Naive B cell (primary cell): Measurements from ENCODE around the gene SPATA31E1. TPM values are rescaled to one million over a fixed set of nuclear protein-coding genes. Genes with fewer than 3 reads are reported as not detected.
A peak's percentile ranks its signal among the peaks of the same experiment; 100 is the strongest.

Experiments
- ATAC-seq, 2 donors: fragments of 150-1000 bp; cut with Tn5 transposase; 2 replicates each; pipeline ENCODE4 v1.10.0; 2021; ENCODE audit warnings: low read depth in 2 of 2, mild to moderate bottlenecking in 2 of 2, moderate library complexity in 2 of 2
- DNase-seq: peaks from one replicate; pipeline ENCODE4 v3.0.0; 2022
- H3K27ac Mint-ChIP-seq, 6 donors: one replicate each; pipeline ENCODE4 v1.8.0; 2020 to 2022; ENCODE audit warnings: mild to moderate bottlenecking in 6 of 6, mixed read lengths in 6 of 6, moderate library complexity in 5 of 6, inconsistent platforms in 2 of 6
- H3K27me3 Mint-ChIP-seq, 3 donors: one replicate each; pipeline ENCODE4 v1.8.0; 2021 to 2022; ENCODE audit warnings: mixed read lengths in 3 of 3, mild to moderate bottlenecking in 1 of 3
- H3K36me3 Mint-ChIP-seq, 2 donors: one replicate each; pipeline ENCODE4 v1.8.0; 2020 to 2022; ENCODE audit warnings: mixed read lengths in 2 of 2, inconsistent platforms in 1 of 2, mild to moderate bottlenecking in 1 of 2
- H3K4me1 Mint-ChIP-seq, 3 donors: one replicate each; pipeline ENCODE4 v1.8.0; 2020 to 2022; ENCODE audit warnings: mixed read lengths in 3 of 3, inconsistent platforms in 1 of 3, mild to moderate bottlenecking in 1 of 3, moderate library complexity in 1 of 3
- H3K4me3 Mint-ChIP-seq, 8 donors: one replicate each; pipeline ENCODE4 v1.8.0; 2020 to 2022; ENCODE audit warnings: mild to moderate bottlenecking in 8 of 8, mixed read lengths in 8 of 8, moderate library complexity in 8 of 8, inconsistent platforms in 2 of 8
- H3K9me3 Mint-ChIP-seq, 7 donors: one replicate each; pipeline ENCODE4 v1.8.0; 2020 to 2022; ENCODE audit warnings: mixed read lengths in 7 of 7, mild to moderate bottlenecking in 5 of 7, inconsistent platforms in 2 of 7, moderate library complexity in 1 of 7
- polyA plus RNA-seq, 6 donors: library from polyadenylated mRNA; unstranded; fragments of 300-500 nt; fragmentation: Illumina TruSeq; gene quantifications; one replicate each; pipeline ENCODE4 v1.2.3, GENCODE V29; 2021; ENCODE audit warnings: low read depth in 6 of 6

Gene SPATA31E1
- polyA plus RNA-seq, 6 donors from 2014 or later, result not detected

- no peak overlapping the region for H3K27ac Mint-ChIP-seq
- ATAC-seq (no peak), DNase-seq (no peak)
- no peaks in the 10 kb centered on the region for H3K36me3 Mint-ChIP-seq
- H3K4me1 Mint-ChIP-seq, result peaks cover 0 to 4% (median 0%) of the 10 kb centered on the region in 3 donors
- H3K27me3 Mint-ChIP-seq, result peaks cover 0 to 6% (median 0%) of the 10 kb centered on the region in 3 donors
- no peak overlapping the region for H3K4me3 Mint-ChIP-seq
- H3K9me3 Mint-ChIP-seq, result no peaks in the 10 kb centered on the region
Observed at GRCh38 chr9:87883990-87884389, 1.3 kb downstream of the SPATA31E1 start.

GRCh38 chr9:87884578-87885459 lies 2.1 kb downstream of the SPATA31E1 start:
- no peaks in the 10 kb centered on the region for H3K9me3 Mint-ChIP-seq
- H3K4me3 Mint-ChIP-seq, result peak overlapping the region in 1 of 8 donors; percentile 60
- H3K27me3 Mint-ChIP-seq, result peaks cover 0 to 6% (median 0%) of the 10 kb centered on the region in 3 donors
- no peaks in the 10 kb centered on the region for H3K36me3 Mint-ChIP-seq
- DNase-seq, result no peak
- peaks cover 0 to 4% (median 0%) of the 10 kb centered on the region in 3 donors for H3K4me1 Mint-ChIP-seq
- H3K27ac Mint-ChIP-seq, result no peak overlapping the region
- ATAC-seq, result no peak

DNA sequence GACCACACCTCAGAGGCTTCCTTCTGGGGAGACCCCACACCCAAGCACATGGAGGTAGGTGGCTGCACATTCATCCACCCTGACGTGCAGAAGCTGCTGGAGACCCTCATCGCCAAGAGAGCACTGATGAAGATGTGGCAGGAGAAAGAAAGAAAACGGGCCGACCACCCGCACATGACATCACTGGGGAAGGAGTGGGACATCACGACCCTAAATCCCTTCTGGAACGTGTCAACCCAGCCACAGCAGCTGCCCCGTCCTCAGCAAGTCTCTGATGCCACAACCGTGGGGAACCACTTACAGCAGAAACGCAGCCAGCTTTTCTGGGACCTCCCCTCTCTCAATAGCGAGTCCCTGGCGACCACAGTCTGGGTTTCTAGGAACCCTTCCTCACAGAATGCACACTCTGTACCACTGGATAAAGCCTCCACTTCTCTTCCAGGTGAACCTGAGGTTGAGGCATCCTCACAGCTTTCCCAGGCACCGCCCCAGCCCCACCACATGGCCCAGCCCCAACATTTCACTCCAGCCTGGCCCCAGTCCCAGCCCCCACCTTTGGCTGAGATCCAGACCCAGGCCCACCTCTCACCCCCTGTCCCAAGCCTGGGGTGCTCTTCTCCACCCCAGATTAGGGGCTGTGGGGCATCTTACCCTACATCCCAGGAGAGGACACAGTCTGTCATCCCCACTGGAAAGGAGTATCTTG lies 3.0 kb downstream of the SPATA31E1 start:
- no peaks in the 10 kb centered on the region for H3K36me3 Mint-ChIP-seq
- H3K4me1 Mint-ChIP-seq, result peaks cover 0 to 4% (median 0%) of the 10 kb centered on the region in 3 donors
- no peak overlapping the region for H3K27ac Mint-ChIP-seq
- ATAC-seq, result no peak
- H3K4me3 Mint-ChIP-seq, result peak overlapping the region in 1 of 8 donors; percentile 60
- peaks cover 0 to 2% (median 0%) of the 10 kb centered on the region in 7 donors for H3K9me3 Mint-ChIP-seq
- no peak for DNase-seq
- no peaks in the 10 kb centered on the region for H3K27me3 Mint-ChIP-seq

GRCh38 chr9:87886210-87886932 lies 3.7 kb downstream of the SPATA31E1 start:
- Mint-ChIP-seq H3K27ac (no peak overlapping the region), H3K4me1 (peaks cover 0 to 4% (median 0%) of the 10 kb centered on the region in 3 donors), H3K4me3 (no peak overlapping the region), H3K9me3 (peaks cover 0 to 3% (median 0%) of the 10 kb centered on the region in 7 donors), H3K27me3 (no peaks in the 10 kb centered on the region), H3K36me3 (no peaks in the 10 kb centered on the region)
- ATAC-seq (no peak), DNase-seq (no peak)

GRCh38 chr9:87886933-87887505 lies 4.3 kb downstream of the SPATA31E1 start:
- no peak for ATAC-seq
- Mint-ChIP-seq H3K4me1 (peaks cover 0 to 4% (median 0%) of the 10 kb centered on the region in 3 donors), H3K27me3 (no peaks in the 10 kb centered on the region), H3K36me3 (no peaks in the 10 kb centered on the region), H3K27ac (no peak overlapping the region), H3K9me3 (peaks cover 0 to 3% (median 0%) of the 10 kb centered on the region in 7 donors), H3K4me3 (no peak overlapping the region)
- no peak for DNase-seq

DNA sequence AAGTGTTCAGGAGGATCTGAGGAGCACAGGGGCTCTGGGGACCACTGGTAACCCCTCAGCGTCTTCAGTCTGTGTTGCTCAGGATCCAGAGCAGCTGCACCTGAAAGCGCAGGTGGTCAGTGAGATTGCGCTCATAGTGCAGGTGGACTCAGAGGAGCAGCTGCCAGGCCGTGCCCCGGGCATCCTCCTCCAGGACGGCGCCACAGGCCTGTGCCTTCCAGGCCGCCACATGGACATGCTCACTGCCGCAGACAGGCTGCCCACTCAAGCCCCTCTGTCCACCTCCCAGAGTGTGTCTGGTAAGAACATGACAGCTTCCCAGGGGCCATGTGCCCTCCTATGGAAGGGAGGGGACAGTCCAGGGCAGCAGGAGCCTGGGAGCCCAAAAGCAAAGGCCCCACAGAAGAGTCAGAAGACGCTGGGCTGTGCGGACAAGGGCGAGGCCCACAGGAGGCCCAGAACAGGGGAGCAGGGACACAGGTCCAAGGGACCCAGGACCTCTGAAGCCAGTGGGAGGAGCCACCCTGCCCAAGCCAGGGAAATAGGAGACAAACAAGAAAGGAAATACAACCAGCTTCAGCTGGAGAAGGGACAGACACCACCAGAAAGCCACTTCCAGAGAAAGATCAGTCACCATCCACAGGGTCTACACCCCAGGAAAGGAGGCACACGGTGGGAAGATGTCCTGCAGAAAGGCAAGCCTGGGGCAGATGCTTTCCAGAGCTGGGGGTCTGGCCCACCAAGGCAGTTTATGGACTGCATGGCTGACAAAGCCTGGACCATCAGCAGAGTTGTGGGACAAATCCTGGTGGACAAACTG lies 5.2 kb downstream of the SPATA31E1 start:
- H3K9me3 Mint-ChIP-seq, result peaks cover 0 to 3% (median 0%) of the 10 kb centered on the region in 7 donors
- peaks cover 0 to 4% (median 0%) of the 10 kb centered on the region in 3 donors for H3K4me1 Mint-ChIP-seq
- DNase-seq, result no peak
- no peak overlapping the region for H3K4me3 Mint-ChIP-seq
- no peaks in the 10 kb centered on the region for H3K27me3 Mint-ChIP-seq
- ATAC-seq, result no peak
- no peak overlapping the region for H3K27ac Mint-ChIP-seq
- no peaks in the 10 kb centered on the region for H3K36me3 Mint-ChIP-seq

DNA sequence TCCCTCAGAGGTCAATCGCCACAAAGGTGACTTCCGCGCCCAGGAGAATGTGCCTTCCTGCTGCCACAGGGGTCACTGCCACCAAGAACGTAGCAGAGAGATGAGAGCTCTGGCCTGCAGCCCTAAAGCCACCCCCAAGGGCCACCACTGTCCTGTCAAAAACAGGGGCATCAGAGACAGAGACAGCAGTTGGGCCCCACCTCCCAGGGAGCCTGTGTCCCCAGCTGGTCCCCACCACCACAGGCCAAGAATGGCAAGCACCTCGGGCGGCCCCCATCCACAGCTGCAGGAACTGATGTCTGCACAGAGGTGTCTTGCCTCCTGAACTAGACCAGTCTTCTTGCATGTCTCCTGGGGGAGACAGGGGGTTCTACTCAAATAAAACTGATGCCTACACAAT lies 5.8 kb downstream of the SPATA31E1 start:
- Mint-ChIP-seq H3K27me3 (no peaks in the 10 kb centered on the region), H3K4me3 (no peak overlapping the region), H3K9me3 (peaks cover 0 to 3% (median 0%) of the 10 kb centered on the region in 7 donors), H3K36me3 (no peaks in the 10 kb centered on the region), H3K27ac (no peak overlapping the region), H3K4me1 (peaks cover 0 to 4% (median 0%) of the 10 kb centered on the region in 3 donors)
- ATAC-seq (no peak), DNase-seq (no peak)

GRCh38 chr9:87889065-87889881 lies 6.6 kb downstream of the SPATA31E1 start:
- Mint-ChIP-seq H3K27me3 (peaks cover 0 to 7% (median 0%) of the 10 kb centered on the region in 3 donors), H3K9me3 (peaks cover 0 to 7% (median 0%) of the 10 kb centered on the region in 7 donors), H3K27ac (no peak overlapping the region), H3K4me1 (peaks cover 0 to 4% (median 0%) of the 10 kb centered on the region in 3 donors), H3K4me3 (no peak overlapping the region), H3K36me3 (no peaks in the 10 kb centered on the region)
- DNase-seq, result no peak
- no peak for ATAC-seq

- no peak for ATAC-seq
- Mint-ChIP-seq H3K27me3 (peaks cover 0 to 12% (median 2%) of the 10 kb centered on the region in 3 donors), H3K9me3 (peaks cover 0 to 9% (median 0%) of the 10 kb centered on the region in 7 donors), H3K27ac (no peak overlapping the region), H3K4me3 (no peak overlapping the region), H3K36me3 (no peaks in the 10 kb centered on the region), H3K4me1 (peaks cover 0 to 4% (median 0%) of the 10 kb centered on the region in 3 donors)
- no peak for DNase-seq
Observed at GRCh38 chr9:87889882-87890252, 7.2 kb downstream of the SPATA31E1 start.

DNA sequence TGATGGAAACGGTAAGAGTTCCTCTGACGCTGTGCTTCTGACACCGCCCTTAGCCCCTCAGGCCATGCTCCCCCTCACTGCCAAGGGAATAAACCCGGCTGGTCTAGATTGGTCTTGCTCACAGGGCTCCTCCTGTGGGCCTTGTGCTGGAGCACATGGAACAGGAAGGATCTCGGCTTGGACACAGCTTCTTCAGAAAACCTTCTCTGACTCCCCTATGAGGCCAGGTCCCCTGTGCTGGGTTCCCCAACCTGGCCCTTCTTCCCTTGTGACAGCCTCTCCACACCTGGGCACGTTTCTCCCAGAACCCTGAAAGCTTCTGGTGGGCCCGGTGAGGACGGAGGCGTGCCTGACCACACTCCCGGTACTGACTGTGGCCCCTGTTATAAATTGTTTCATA lies 8.2 kb downstream of the SPATA31E1 start:
- Mint-ChIP-seq H3K9me3 (peaks cover 0 to 11% (median 2%) of the 10 kb centered on the region in 7 donors), H3K4me3 (no peak overlapping the region), H3K36me3 (no peaks in the 10 kb centered on the region), H3K27ac (no peak overlapping the region), H3K4me1 (peaks cover 0 to 4% (median 0%) of the 10 kb centered on the region in 3 donors), H3K27me3 (peaks cover 0 to 17% (median 3%) of the 10 kb centered on the region in 3 donors)
- ATAC-seq (no peak), DNase-seq (no peak)

- H3K27me3 Mint-ChIP-seq, result peaks cover 0 to 22% (median 3%) of the 10 kb centered on the region in 3 donors
- DNase-seq (no peak), ATAC-seq (no peak)
- peaks cover 0 to 4% (median 0%) of the 10 kb centered on the region in 3 donors for H3K4me1 Mint-ChIP-seq
- peaks cover 0 to 16% (median 2%) of the 10 kb centered on the region in 7 donors for H3K9me3 Mint-ChIP-seq
- H3K4me3 Mint-ChIP-seq, result no peak overlapping the region
- H3K27ac Mint-ChIP-seq, result no peak overlapping the region
- no peaks in the 10 kb centered on the region for H3K36me3 Mint-ChIP-seq
Observed at GRCh38 chr9:87891754-87892153, 9.1 kb downstream of the SPATA31E1 start.
